GM21447 (cell line): ENCODE measurements around the gene PSMB5.

Experiments used
- ATAC-seq: cut with Tn5 transposase; IDR thresholded peaks from one replicate; pipeline ENCODE4 v1.9.1; 2021; ENCODE audit not compliant: unreplicated experiment

The PSMB5 gene

GRCh38 chr14:23045419-23046357 lies 11.0 kb upstream of the PSMB5 start:
- no peak for ATAC-seq

- no peak for ATAC-seq
Measured at GRCh38 chr14:23044840-23045239, 10.1 kb upstream of the PSMB5 start.

GRCh38 chr14:23043754-23044153 lies 9.1 kb upstream of the PSMB5 start:
- ATAC-seq = no peak

- no peak for ATAC-seq
Measured at GRCh38 chr14:23043145-23043544, 8.4 kb upstream of the PSMB5 start.

GRCh38 chr14:23042162-23042965 lies 7.7 kb upstream of the PSMB5 start, which contains the start of gene PSMB11:
TSS of gene PSMB11 (plus strand) at chr14:23042212. CDS start at chr14:23042226, 14 bp downstream.
- no peak for ATAC-seq

GRCh38 chr14:23041729-23042128 lies 7.0 kb upstream of the PSMB5 start:
- ATAC-seq = no peak

- no peak for ATAC-seq
Measured at GRCh38 chr14:23040100-23040499, 5.4 kb upstream of the PSMB5 start.

GRCh38 chr14:23035303-23036144 lies 824 bp upstream of the PSMB5 start:
- no peak for ATAC-seq

- ATAC-seq = no peak
Measured at GRCh38 chr14:23033801-23034497, 751 bp downstream of the PSMB5 start.

- ATAC-seq = no peak
Measured at GRCh38 chr14:23033251-23033727, 1.4 kb downstream of the PSMB5 start.

- ATAC-seq = no peak
Measured at GRCh38 chr14:23030936-23031335, 3.8 kb downstream of the PSMB5 start.

- ATAC-seq = no peak
Measured at GRCh38 chr14:23028799-23029198, 5.9 kb downstream of the PSMB5 start.

GRCh38 chr14:23025151-23025814 lies 9.4 kb downstream of the PSMB5 start:
- ATAC-seq = no peak

- ATAC-seq = no peak
Measured at GRCh38 chr14:23024612-23025075, 10.1 kb downstream of the PSMB5 start.

- no peak for ATAC-seq
Measured at GRCh38 chr14:23023795-23024152, 10.9 kb downstream of the PSMB5 start.

- no peak for ATAC-seq
Measured at GRCh38 chr14:23023022-23023794, 11.5 kb downstream of the PSMB5 start.

GRCh38 chr14:23021889-23022442 lies 12.7 kb downstream of the PSMB5 start:
- no peak for ATAC-seq

- ATAC-seq = no peak
Measured at GRCh38 chr14:23021434-23021833, 13.3 kb downstream of the PSMB5 start.
